ENCODE measurements around the gene PIAS4.
"Not testable (repeated sequence)": the region's sequence is repeated elsewhere in the genome, so short reads cannot be mapped to it uniquely, and the experiment has no call there.

PIAS4 gene

DNA sequence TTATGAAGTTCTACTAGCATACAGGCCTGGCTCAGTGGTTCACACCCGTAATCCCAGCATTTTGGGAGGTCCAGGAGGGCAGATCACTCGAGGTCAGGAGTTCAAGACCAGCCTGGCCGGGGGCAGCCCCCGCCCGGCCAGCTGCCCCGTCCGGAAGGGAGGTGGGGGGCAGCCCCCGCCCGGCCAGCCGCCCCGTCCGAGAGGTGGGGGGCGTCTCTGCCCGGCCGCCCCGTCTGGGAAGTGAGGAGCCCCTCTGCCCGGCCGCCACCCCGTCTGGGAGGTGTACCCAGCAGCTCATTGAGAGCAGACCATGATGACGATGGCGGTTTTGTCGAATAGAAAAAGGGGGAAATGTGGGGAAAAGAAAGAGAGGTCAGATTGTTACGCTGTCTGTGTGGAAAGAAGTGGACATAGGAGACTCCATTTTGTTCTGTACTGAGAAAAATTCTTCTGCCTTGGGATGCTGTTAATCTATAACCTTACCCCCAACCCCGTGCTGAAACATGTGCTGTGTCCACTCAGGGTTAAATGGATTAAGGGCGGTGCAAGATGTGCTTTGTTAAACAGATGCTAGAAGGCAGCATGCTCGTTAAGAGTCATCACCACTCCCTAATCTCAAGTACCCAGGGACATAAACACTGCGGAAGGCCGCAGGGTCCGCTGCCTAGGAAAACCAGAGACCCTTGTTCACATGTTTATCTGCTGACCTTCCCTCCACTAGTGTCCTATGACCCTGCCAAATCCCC, 8.7 kb upstream of the PIAS4 start:
- not testable (repeated sequence) for DNase-seq (ENCODE audit: low spot score)

GRCh38 chr19:4000798-4001197, 6.7 kb upstream of the PIAS4 start:
- DNase-seq (ENCODE audit: low spot score): not testable (repeated sequence)

DNA sequence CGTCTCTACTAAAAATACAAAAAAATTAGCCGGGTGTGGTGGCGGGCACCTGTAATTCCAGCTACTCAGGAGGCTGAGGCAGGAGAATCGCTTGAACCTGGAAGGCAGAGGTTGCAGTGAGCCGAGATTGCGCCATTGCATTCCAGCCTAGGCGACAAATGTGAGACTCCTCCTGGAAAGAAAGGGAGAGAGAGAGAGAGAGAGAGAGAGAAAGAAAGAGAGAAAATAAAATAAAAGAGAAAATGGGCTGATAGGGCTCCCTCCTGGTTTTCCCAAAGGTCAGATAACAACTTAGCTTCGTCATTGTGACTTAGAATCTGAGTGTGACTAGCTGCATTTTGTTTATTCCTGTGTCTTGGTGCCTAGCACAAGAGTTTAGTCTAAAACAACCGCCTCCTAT, 2.1 kb upstream of the PIAS4 start:
- DNase-seq (ENCODE audit: low spot score): not testable (repeated sequence)

DNA sequence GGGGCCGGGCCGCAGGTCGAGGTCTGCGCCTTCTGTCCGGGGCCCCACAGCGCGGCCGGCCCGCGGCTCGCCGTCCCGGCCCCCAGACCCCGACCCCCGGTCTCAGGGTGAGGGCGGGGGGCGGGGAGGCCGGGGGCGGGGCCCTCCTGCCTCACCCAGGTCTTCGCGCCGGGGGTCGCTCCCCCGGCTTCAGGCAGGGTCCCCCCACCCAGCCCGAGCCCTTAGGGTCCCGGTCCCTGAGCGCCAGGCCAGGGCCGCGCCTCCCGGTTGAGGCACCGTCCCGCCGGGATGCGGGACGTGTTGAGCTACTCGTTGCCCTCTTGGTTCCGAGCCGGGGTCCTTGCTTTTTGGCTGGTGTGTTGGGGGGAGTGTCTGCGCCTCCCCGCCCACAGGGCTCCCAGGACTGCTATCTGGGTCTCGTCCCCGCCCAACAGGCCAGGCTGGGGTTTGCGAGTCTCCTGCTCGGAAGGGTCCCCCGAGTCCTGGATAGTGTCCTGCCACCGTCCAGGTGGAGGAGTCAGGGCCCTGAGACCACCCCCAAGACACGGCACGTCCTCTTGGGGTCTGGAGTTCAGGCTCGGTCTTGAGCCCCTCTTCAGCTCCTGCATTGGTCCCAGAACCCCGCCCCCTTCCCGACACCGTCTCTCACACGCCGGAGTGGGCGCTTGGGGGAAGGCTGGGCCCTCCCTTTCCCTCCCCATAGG, 452 bp downstream of the PIAS4 start:
- no peak for DNase-seq (ENCODE audit: low spot score)

DNA sequence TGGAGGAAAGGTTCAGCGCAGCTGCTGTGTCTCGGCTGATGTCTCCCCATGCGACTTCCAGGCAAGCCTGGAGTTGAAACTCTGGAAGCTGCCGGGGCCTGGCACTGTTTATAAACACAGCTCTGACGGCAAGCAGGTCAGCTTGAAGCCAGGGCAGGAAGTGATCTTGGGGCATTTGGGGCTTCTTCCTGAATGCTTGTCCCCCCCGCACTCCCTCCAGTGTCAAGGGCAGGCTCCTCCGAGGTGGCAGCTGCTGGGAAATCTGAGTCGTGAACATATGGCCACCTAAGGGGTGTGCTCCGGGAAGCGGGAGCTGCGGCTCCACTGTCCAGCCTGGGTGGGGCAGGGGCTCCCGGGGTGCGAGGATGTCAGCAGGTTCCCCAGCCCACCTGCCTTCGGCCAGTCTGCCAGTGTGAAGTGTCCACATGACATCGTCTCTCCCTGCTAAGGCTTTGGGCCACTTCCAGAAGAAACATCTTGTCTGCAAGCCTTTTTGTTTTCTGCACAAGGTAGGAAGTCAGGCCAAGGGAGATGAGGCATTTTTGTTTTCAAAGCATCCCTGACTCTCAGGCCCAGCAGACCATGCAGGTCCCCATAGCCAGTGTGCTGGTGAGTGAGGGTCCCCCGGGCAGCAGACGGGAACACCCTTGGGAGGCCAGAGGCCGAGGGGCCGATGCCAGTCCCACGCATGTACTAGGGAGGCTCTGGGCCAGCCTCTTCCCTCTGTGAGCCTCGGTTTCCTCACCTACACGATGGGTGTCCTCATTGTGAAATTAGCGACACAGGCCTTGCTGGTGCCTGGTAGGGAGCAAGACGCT, 2.7 kb downstream of the PIAS4 start:
- DNase-seq (ENCODE audit: low spot score): no peak

DNA sequence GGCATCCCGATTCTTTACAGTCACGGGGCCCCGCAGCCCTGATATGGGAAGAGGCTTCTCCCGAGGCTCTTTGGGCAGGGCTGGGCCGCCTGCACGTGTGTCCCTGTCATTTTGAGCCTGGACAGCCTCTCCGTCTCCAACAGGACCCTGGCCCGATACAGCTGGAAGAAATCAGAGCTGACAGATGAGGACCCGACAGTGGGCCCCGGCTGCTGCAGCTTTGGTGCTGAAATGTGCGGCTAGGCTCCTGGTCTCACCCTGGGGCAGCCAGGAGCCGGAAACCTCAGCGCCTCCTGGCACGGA, 3.2 kb downstream of the PIAS4 start:
- DNase-seq (ENCODE audit: low spot score): no peak

DNA sequence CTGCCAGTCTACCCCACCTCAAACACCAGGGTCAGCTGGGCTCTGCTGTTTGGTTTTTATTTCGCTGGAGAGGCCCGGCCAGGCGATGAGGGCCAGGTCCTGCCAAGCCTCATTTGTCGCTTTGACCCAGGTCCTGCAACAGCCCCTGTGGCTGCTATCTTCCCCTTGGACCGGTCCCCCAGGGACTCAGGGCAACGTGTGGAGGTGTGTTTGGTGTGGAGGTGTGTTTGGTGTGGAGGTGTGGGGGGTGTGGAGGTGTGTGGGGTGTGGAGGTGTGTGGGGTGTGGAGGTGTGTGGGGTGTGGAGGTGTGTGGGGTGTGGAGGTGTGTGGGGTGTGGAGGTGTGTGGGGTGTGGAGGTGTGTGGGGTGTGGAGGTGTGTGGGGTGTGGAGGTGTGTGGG, 3.9 kb downstream of the PIAS4 start:
- DNase-seq (ENCODE audit: low spot score): not testable (repeated sequence)

DNA sequence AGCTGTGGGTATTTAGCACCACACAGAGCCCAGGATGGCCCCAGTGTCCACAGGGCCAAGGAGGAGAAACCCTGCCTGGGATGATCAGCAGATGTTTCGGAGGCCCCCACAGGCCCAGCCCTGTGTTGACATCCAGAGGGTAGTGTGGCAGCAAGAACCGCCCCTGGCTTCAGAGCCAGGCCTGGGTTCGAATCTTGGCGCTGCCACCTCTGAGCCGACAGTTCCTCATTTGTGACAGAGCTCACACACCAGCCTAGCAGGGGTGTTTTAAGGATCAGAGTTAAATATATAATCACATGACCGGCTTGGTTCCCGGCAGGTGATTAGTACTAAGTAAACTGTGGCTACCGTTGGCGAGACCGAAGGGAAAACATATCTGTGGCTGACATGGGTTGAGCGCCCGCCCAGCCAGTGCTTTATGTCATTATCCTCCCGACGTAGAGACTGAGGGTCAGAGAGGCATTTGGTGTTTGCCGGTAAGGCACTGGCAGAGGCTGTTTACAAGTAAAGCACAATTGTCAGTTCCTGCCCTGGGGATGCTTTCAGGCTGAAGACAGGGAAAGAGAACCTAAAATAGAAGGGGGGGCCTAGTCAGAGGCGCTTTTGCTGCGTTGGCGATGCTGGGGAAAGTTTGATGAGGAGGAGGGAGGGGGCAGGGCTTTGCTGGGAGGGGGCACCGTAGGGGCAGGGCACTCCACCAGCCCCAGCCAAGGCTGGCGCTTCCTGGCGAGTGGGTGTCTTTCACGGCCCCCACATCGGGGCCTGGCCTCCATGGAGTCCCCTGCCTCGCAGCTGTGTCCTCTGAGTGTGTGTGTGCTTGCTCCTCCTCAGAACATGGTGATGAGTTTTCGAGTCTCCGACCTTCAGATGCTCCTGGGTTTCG, 4.8 kb downstream of the PIAS4 start:
- no peak for DNase-seq (ENCODE audit: low spot score)

GRCh38 chr19:4012975-4013634, 5.6 kb downstream of the PIAS4 start:
- DNase-seq (ENCODE audit: low spot score): no peak

- no peak for DNase-seq (ENCODE audit: low spot score)
These were observed 6.5 kb downstream of the PIAS4 start for GRCh38 chr19:4013886-4014540.

DNA sequence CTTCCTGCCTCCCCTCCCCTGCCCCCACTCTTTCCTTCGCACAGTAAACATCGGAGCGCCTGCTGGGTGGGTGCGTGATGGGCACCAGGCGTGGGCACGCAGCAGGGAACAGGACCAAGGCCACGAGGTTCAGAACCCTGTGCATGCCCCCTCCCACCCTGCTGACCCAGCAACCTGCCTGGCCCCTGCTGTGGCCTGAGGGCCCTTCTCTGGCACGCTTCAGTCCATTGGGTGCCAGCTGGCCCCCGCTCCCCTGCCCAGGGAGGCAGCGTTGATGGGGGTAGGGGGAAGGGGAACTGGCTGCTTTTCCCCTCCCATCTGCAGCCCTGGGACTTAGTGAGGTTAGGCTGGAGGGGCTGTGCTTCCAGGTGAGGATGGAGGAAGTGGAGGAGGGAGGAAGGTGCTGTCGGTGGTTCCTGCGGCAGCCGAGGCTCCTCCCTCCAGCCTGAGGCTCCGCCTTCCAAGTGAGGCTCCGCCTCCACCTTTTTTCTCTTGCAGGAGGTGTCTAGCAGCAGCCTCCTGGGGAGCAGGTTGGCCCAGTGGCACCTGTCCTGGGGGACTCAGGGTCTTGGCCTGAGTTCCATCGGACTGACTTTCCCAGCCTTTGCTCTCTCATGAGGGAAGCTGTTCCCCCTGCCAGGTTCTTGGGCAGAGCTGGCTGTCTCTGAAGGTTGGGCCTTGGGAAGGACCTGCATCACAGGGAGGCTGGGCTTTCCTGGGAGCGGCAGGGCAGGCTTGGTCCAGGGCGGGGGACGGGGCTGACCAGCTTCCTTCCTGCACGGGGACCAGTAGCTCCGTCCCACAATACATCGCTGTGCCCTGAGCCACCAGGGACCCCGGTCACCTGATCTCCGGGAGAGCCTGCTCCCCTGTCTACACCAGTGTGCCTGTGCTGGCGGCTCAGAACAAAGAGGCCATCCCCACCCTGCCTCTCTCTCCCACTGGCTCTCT, 7.3 kb downstream of the PIAS4 start:
- DNase-seq (ENCODE audit: low spot score): peak; percentile 15

GRCh38 chr19:4015705-4016402, 8.3 kb downstream of the PIAS4 start:
- DNase-seq (ENCODE audit: low spot score): no peak

DNA sequence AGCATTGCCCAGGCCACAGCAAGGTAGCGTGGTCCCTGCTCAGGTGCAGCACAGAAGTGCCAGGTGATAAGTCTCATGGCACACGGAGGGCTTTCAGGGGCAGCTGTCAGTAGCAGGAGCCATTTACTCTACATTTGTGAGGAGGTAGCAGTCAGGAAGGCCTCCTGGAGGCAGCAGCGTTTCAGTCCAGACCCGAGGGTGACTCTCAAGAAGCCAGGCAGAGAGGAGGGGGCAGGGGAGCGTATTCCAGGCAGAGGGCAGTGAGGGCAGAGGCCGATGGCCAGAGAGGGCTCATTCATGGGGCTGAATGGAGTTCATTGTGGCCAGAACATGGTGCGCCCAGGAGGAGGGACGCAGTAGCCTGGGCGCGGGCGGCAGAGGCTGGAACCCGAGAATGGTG, 8.9 kb downstream of the PIAS4 start:
- DNase-seq (ENCODE audit: low spot score): no peak

- DNase-seq (ENCODE audit: low spot score): no peak
These were observed 9.5 kb downstream of the PIAS4 start for GRCh38 chr19:4016903-4017638.

DNA sequence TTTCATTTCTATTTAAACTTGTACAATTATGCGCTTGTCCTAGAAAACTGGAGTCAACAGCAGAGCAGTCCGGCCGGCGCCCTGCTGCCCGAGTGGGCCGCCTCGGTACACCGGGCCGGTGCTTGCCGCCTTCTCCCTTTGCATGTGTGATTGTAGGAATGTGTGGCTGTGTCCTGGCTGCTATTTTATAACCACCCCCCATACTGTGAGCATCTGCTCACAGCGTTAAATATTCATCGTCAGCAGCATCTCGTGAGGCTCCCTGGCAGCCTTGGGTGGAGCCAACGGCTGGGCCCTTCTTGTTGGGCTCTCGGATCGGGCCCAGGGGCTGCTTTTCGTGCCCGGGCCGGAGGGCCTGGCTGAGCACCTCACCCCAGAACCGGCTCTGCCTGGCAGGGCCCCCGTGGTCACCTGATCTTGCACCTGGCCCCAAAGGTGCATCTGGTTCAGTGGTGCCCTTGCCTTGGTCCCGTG, 10.6 kb downstream of the PIAS4 start:
- DNase-seq (ENCODE audit: low spot score): no peak

- no peak for DNase-seq (ENCODE audit: low spot score)
These were observed 11.4 kb downstream of the PIAS4 start for GRCh38 chr19:4018775-4019504.

DNA sequence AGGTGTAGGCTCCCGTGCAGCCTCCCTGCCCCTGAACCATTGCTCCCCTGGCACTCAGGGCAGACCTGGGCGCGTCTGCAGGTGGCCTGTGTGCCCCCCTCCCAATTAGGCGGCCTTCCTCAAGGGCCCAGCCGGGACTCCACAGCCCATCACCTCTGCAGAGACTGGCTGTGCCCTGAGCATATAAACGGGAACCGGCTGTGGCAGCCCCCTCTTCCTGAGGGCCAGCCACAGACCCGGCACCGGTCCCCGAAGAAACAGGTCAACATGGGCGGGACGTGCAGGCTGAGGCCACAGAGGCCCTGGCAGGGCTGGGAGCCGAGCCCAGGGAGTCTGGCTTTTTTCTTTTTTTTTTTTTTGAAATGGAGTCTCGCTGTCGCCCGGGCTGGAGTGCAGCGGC, 12.0 kb downstream of the PIAS4 start:
- DNase-seq (ENCODE audit: low spot score): no peak
